Brain microvascular endothelial cell (primary cell): ENCODE data around the gene DCANP1.

Experiments used
- DNase-seq: peaks from one replicate; pipeline ENCODE4 v3.0.0-alpha.2; 2020
- H3K27ac ChIP-seq: fragments of 250-450 bp; sonication (Bioruptor Pico); 2 replicates; pipeline ENCODE4 v1.5.1; 2020; ENCODE audit warnings: mild to moderate bottlenecking, moderate library complexity
- H3K27me3 ChIP-seq: fragments of 250-450 bp; sonication (Bioruptor Pico); replicated peaks from 2 replicates; pipeline ENCODE4 v1.5.1; 2020; ENCODE audit warnings: mild to moderate bottlenecking
- H3K36me3 ChIP-seq: fragments of 250-450 bp; sonication (Bioruptor Pico); replicated peaks from 2 replicates; pipeline ENCODE4 v1.5.1; 2020; ENCODE audit warnings: mild to moderate bottlenecking
- H3K4me3 ChIP-seq: 2 replicates; pipeline ENCODE4 v1.5.1; 2011; ENCODE audit warnings: low read depth, mild to moderate bottlenecking, control low read depth, low read length, moderate library complexity
- in situ Hi-C: cut with HindIII; loops from 2 replicates; pipeline ENCODE4 v1.10.0; 2017; ENCODE audit warnings: low sequenced_read_pairs, low pct_ligation_motif_present
- TF ChIP-seq, protein P1 (sequence below): IDR thresholded peaks from 2 replicates; pipeline ENCODE4 v1.5.1; 2011; ENCODE audit warnings: low read depth, mild to moderate bottlenecking, moderate library complexity, low read length, control low read depth, inconsistent platforms; ENCODE audit errors: missing control alignments

DCANP1 gene

DNA sequence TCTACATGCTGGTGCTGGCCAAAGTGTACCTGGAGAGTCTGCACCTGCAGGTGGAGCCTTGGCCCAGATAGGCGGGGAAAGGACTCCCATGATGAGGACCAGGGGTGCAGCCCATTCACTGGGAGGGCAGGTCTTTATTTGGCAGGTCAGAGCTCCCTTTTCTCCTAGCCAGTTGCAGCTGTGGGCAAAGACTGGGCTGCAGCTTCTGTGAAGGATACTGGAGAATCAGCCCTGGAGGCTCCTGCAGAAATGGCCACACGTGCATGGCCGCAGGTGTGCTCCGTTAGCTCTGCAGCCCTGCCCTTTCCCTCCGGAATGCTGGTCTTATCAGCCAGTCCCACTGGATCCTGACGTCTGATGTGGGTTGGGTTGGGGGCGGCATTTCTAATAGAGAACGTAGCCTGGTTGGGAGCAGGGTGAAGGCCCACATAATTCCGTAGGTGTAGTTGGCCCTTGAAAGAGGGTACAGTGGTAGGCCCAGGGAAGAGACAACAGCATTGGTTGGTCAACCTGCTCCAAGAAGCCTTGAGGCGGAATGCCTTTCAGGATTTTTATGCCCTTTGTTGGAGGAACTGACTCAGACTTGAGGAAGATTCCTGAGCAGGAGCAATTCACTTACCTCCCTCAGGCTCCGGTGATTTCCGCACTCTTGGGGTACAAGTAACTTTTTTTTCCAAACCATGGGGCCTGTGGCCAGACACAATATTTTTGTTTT is 27.0 kb upstream of the DCANP1 start:
- in situ Hi-C loops = no loop called here
- H3K36me3 ChIP-seq = no peaks in the 10 kb centered on the region
- peaks cover 25% of the 10 kb centered on the region for H3K27me3 ChIP-seq
- no peak for DNase-seq
- TF ChIP-seq, protein P1, sequence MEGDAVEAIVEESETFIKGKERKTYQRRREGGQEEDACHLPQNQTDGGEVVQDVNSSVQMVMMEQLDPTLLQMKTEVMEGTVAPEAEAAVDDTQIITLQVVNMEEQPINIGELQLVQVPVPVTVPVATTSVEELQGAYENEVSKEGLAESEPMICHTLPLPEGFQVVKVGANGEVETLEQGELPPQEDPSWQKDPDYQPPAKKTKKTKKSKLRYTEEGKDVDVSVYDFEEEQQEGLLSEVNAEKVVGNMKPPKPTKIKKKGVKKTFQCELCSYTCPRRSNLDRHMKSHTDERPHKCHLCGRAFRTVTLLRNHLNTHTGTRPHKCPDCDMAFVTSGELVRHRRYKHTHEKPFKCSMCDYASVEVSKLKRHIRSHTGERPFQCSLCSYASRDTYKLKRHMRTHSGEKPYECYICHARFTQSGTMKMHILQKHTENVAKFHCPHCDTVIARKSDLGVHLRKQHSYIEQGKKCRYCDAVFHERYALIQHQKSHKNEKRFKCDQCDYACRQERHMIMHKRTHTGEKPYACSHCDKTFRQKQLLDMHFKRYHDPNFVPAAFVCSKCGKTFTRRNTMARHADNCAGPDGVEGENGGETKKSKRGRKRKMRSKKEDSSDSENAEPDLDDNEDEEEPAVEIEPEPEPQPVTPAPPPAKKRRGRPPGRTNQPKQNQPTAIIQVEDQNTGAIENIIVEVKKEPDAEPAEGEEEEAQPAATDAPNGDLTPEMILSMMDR = no peak
- H3K27ac ChIP-seq = no peak overlapping the region
- no peak overlapping the region for H3K4me3 ChIP-seq

DNA sequence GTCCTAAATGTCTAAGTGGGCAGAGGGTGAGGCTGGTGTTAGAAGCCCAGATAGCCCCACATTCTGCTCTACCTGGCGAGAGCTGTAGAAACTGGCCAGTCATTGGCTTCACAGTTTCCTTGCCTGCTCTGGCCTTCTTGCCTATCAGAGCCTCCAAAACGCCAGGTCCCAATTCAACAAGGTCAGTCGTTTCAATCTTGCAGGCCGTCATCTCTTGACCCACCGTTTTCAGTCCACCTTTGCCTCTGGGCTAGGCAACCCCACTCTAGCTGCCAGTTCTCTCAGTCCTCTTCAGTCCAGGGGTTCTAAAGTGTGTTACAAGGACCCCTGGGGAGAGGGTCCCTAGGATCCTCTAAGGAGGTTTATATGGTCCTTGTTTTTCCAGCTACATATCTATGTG is 25.0 kb upstream of the DCANP1 start:
- DNase-seq = no peak
- H3K4me3 ChIP-seq = no peak overlapping the region
- TF ChIP-seq, protein P1 = no peak
- H3K27me3 ChIP-seq = peaks cover 31% of the 10 kb centered on the region
- no peak overlapping the region for H3K27ac ChIP-seq
- in situ Hi-C loops = no loop called here
- H3K36me3 ChIP-seq = no peaks in the 10 kb centered on the region

DNA sequence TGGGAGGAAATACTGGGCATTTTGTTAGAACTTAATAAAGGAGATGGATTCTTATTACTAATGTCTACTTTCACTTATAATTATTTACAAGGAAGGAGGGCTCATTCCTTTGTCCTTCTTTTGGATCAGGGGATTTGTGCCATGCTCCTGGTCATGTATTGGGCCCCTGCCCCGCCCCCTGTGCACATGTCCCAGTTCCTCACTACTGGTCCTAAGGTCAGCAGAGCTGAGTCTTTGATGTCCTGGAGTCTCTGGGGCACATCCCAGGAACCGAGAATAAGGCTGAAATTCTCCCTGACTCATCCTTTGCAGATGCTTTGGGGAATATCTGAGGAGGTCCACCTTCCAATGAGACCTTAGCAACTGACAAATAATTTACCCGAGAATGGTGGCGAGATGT is 24.6 kb upstream of the DCANP1 start:
- in situ Hi-C loops = no loop called here
- no peak overlapping the region for H3K4me3 ChIP-seq
- H3K27ac ChIP-seq = no peak overlapping the region
- no peak for DNase-seq
- no peaks in the 10 kb centered on the region for H3K36me3 ChIP-seq
- TF ChIP-seq, protein P1 = no peak
- peaks cover 33% of the 10 kb centered on the region for H3K27me3 ChIP-seq

DNA sequence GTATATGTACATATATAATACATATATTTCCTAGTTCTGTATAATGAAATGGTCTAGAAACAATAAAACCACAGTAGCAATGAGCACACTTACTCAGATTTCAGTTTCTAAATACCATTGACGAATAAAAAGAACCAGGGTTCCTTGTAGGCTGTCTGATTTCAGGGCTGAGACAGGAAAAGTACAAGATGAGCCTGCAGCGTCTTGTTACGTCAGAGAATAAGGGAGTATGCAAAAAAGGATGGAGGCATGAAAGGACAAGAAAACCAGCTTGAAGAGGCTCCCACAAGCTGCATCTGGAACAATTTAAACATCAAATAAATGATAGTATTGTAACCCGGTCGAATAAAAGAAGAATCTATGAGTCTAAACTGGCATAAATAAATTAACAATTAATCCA is 22.8 kb upstream of the DCANP1 start:
- DNase-seq = no peak
- Histone ChIP-seq H3K27me3 (peaks cover 29% of the 10 kb centered on the region), H3K36me3 (no peaks in the 10 kb centered on the region), H3K27ac (no peak overlapping the region), H3K4me3 (no peak overlapping the region)
- TF ChIP-seq, protein P1 = no peak
- in situ Hi-C loops = loop anchor here (10.0 kb wide), 1 partner anchor 85 kb away; no protein-coding TSS in a partner anchor

DNA sequence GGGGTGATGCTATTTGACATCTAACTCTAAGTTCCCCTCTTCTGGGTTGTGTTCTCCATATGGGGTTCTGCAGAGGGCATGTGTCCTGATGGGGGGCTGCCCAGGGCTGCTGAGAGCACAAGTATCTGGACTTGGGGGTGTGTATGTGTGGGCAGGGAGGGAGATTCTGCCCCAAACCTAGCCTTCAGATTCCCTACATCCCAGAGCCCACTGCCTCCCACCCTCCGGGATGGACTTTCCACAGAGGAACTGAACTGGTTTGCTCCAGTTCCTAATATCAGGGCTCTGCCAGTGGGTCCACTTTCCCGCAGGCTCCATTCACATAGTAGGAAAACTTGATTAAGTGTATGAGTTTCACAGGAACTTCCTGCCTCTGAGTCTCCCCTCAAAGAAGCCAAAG is 21.4 kb upstream of the DCANP1 start:
- no peak for DNase-seq
- Histone ChIP-seq H3K27me3 (peaks cover 34% of the 10 kb centered on the region), H3K36me3 (no peaks in the 10 kb centered on the region), H3K4me3 (no peak overlapping the region), H3K27ac (no peak overlapping the region)
- in situ Hi-C loops = loop anchor here (10.0 kb wide), 1 partner anchor 86 kb away; no protein-coding TSS in a partner anchor
- TF ChIP-seq, protein P1 = no peak
